ENCODE data around the gene KLHL5.

GRCh38 chr4:39036172-39036571, 25.9 kb upstream of the KLHL5 start:
- no peak for TF ChIP-seq EZH2 (IDR thresholded peaks at IDR 0.05; ENCODE audit: low read depth)
- TF ChIP-seq CTCF (conservative IDR thresholded peaks at IDR 0.05), result no peak

Data from PC-9 (cell line).